Adrenal gland (tissue), 12 donors: ENCODE results near the gene MAN2B2. TPM values are rescaled to one million over a fixed set of nuclear protein-coding genes. Genes with fewer than 3 reads are reported as not detected.

Source experiments
- DNase-seq, 7 donors: peaks; one replicate each; pipeline ENCODE4 v3.0.0-alpha.2; 2019 to 2020
- H3K27ac ChIP-seq, 5 donors: fragments of 200-600 bp; sonication (generic) in 4 of 5; 1 replicate in 3 of 5; 2 replicates in 2 of 5; pipeline versions ENCODE4 v1.5.1 to v1.8.0; 2016 to 2020; ENCODE audit warnings: mild to moderate bottlenecking in 1 of 5
- H3K27me3 ChIP-seq: fragments of 200-600 bp; 2 replicates; pipeline ENCODE4 v1.8.0; 2021
- H3K36me3 ChIP-seq, 2 donors: fragments of 200-600 bp; replicated peaks in 1 of 2; 1 replicate in 1 of 2; 2 replicates in 1 of 2; pipeline versions ENCODE4 v1.5.1 to v1.8.0; 2018 to 2022
- H3K4me1 ChIP-seq, 2 donors: fragments of 200-600 bp; replicated peaks in 1 of 2; 1 replicate in 1 of 2; 2 replicates in 1 of 2; pipeline versions ENCODE4 v1.5.1 to v1.8.0; 2018 to 2021
- H3K4me3 ChIP-seq, 4 donors: fragments of 200-600 bp; sonication (generic) in 3 of 4; one replicate each; pipeline ENCODE4 v1.5.1; 2016 to 2018
- H3K9me3 ChIP-seq, 3 donors: fragments of 200-600 bp; sonication (generic) in 1 of 3; replicated peaks in 1 of 3; 1 replicate in 2 of 3; 2 replicates in 1 of 3; pipeline versions ENCODE4 v1.5.1 to v1.8.0; 2016 to 2021
- POLR2A ChIP-seq, 2 donors: fragments of 450-650 bp; IDR thresholded peaks; one replicate each; pipeline ENCODE4 v1.6.1; 2017; ENCODE audit warnings: antibody characterized with exemption in 2 of 2, mild to moderate bottlenecking in 2 of 2, moderate library complexity in 1 of 2
- WGBS, 4 donors: extraction: QIAGEN DNeasy Blood & Tissue Kit in 2 of 4; methylation state at CpG; one replicate each; pipeline versions ENCODE4 v1.1.5 to v1.1.7; 2013 to 2017; 5-methylcytosine and 5-hydroxymethylcytosine counted together
- intact Hi-C, 2 donors: fragments of 100-400 bp; cut with DNase I; formaldehyde crosslinking; loops; one replicate each; pipeline versions ENCODE4 v1.14.1 to v1.15.0; 2022 to 2023
- polyA plus RNA-seq, 3 donors: library from polyadenylated mRNA; stranded (reverse); fragments of 200-250 nt in 2 of 3; fragments of 350-450 nt in 1 of 3; fragmentation: Illumina TruSeq in 1 of 3; extraction: RNeasy Lipid Tissue Mini Kit (QIAGEN cat#74804) in 1 of 3; gene quantifications; one replicate each; pipeline ENCODE4 v1.2.3, GENCODE V29; 2013 to 2014
- total RNA-seq, 9 donors: library from RNA; depleted of rRNA in 4 of 9; stranded (reverse); fragments of >200 nt in 4 of 9; fragments of 120-200 nt in 1 of 9; fragmentation: NEBNext Ultra II Directional in 1 of 9; extraction: Animal tissue kit (Norgen Biotek cat#: 25700) in 1 of 9; gene quantifications; one replicate each; pipeline versions ENCODE4 v1.1.0 to v1.2.4, GENCODE V29; 2013 to 2023
- TF ChIP-seq, protein P1 (sequence below), 6 experiments: fragments of 450-650 bp in 4 of 6; fragments of 200-600 bp in 2 of 6; sonication (generic) in 1 of 6; IDR thresholded peaks; 1 replicate in 5 of 6; 2 replicates in 1 of 6; pipeline versions ENCODE4 v1.5.1 to v1.8.0; 2016 to 2021; ENCODE audit warnings: antibody characterized with exemption in 6 of 6, mild to moderate bottlenecking in 2 of 6, moderate library complexity in 1 of 6
- donor health status: healthy with polysubstance abuse.
- donor health status: Bipolar disorder and iron deficiency.
- donor health status: DM: yes; HTN: yes; CAD: no.
- donor health status: DM: no; HTN: no; CAD: no.
- donor health status: DM: no; HTN: no; CAD: no.
- donor health status: DM: yes; HTN: yes; CAD: no.

The MAN2B2 gene
- total and polyA plus RNA-seq, 12 donors, result 9.3 to 50.6 (median 27.7) TPM

GRCh38 chr4:6660430-6660829 lies 85.4 kb downstream of the MAN2B2 start:
- TF ChIP-seq, protein P1, sequence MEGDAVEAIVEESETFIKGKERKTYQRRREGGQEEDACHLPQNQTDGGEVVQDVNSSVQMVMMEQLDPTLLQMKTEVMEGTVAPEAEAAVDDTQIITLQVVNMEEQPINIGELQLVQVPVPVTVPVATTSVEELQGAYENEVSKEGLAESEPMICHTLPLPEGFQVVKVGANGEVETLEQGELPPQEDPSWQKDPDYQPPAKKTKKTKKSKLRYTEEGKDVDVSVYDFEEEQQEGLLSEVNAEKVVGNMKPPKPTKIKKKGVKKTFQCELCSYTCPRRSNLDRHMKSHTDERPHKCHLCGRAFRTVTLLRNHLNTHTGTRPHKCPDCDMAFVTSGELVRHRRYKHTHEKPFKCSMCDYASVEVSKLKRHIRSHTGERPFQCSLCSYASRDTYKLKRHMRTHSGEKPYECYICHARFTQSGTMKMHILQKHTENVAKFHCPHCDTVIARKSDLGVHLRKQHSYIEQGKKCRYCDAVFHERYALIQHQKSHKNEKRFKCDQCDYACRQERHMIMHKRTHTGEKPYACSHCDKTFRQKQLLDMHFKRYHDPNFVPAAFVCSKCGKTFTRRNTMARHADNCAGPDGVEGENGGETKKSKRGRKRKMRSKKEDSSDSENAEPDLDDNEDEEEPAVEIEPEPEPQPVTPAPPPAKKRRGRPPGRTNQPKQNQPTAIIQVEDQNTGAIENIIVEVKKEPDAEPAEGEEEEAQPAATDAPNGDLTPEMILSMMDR (IDR thresholded peaks at IDR 0.05), result no peak

DNA sequence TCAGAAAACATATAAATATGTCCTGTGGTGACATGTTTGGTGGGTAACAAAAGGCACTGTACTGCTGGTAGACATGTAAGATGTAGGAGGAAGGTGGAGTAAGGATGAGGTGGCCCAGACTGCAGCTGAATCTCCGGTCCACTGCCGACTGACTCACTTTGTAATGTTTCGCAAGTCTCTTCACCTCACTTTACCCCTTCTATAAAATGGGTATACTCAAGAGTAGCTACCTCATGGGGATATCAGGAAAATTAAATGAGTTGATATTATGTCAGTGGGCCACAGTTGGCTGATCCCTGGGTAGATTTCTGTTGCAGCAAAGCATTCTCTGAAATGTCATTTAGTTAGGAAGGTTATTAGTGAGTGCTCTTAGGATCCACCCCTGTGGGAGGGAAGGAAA lies 87.6 kb downstream of the MAN2B2 start:
- peaks cover 7 to 9% of the 10 kb centered on the region in 2 donors for H3K4me1 ChIP-seq
- WGBS, 4 donors, result 80 to 93% (median 82%) methylated on average over 3 of the region's 3 CpGs
- no peak for TF ChIP-seq POLR2A (IDR thresholded peaks at IDR 0.05)
- TF ChIP-seq, protein P1 (IDR thresholded peaks at IDR 0.05), result no peak

More at GRCh38 chr4:6660430-6660829, 85.4 kb downstream of the MAN2B2 start:
- Histone ChIP-seq H3K36me3 (no peaks in the 10 kb centered on the region), H3K27ac (no peak overlapping the region), H3K4me3 (no peak overlapping the region), H3K9me3 (no peaks in the 10 kb centered on the region), H3K4me1 (peaks cover 7 to 9% of the 10 kb centered on the region in 2 donors), H3K27me3 (no peaks in the 10 kb centered on the region)
- intact Hi-C loops, result no loop called here
- DNase-seq, result peak in 1 of 7 donors; percentile 4
- WGBS, 4 donors, result 92 to 99% (median 95%) methylated on average over 3 of the region's 3 CpGs

DNA sequence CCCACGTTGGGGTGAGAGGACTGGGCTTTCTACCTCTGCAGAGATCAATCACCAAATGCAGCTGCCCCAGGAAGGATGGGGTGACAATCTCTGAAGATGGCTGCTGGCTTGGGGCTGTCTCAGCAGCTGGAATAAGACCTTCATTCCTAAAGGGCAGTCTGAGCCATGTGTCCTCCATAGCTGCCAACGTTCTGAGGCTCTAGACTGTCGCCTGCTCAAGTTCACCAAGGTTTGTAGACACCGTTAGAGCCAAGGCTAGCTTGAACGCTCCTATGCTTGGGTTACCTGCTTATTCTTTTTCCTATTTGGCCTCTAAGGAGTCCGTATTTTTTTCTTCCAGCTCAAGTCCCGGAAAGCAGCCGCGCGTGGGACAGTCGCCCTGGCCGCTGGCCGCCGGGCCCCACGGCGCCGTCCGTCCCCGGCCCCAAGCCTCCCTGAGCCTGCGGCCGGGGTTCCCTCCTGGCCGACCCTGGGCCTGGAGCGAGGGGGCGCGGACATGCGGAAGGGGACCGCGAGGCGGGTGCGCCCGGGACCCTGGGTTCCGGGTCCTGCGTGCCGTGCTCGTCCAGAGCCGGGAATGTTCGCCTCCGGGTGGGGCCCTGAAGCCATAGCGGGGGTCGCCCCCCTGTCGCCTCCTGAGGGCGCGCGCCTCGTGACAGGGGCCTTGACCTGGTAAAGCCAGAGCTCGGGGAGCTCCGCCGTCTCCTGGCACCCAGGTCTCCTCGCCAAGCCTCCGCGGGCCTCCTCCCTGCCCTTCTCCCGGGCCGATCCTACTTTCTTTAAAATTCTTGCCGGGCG lies 88.8 kb downstream of the MAN2B2 start:
- intact Hi-C loops, result no loop called here
- TF ChIP-seq POLR2A (IDR thresholded peaks at IDR 0.05), result no peak
- TF ChIP-seq, protein P1 (IDR thresholded peaks at IDR 0.05), result no peak
- Histone ChIP-seq H3K27ac (peak overlapping the region in 1 of 5 donors; percentile 61), H3K27me3 (no peaks in the 10 kb centered on the region), H3K9me3 (no peaks in the 10 kb centered on the region), H3K4me1 (peaks cover 5 to 7% of the 10 kb centered on the region in 2 donors), H3K4me3 (peak overlapping the region in 1 of 4 donors; percentile 52), H3K36me3 (no peaks in the 10 kb centered on the region)
- WGBS, 4 donors, result 5 to 39% (median 17%) methylated on average over 21 to 55 of the region's 55 CpGs
- no peak for DNase-seq

More for the DNA sequence above, 87.6 kb downstream of the MAN2B2 start:
- Histone ChIP-seq H3K27ac (no peak overlapping the region), H3K9me3 (no peaks in the 10 kb centered on the region), H3K36me3 (no peaks in the 10 kb centered on the region), H3K4me3 (no peak overlapping the region), H3K27me3 (no peaks in the 10 kb centered on the region)
- intact Hi-C loops, result no loop called here
- DNase-seq, result no peak

GRCh38 chr4:6665320-6665654 lies 90.3 kb downstream of the MAN2B2 start:
- 90 to 98% (median 95%) methylated on average over 9 of the region's 9 CpGs for WGBS, 4 donors
- DNase-seq, result no peak
- TF ChIP-seq, protein P1 (IDR thresholded peaks at IDR 0.05), result no peak
- Histone ChIP-seq H3K4me3 (no peak overlapping the region), H3K36me3 (no peaks in the 10 kb centered on the region), H3K27me3 (no peaks in the 10 kb centered on the region), H3K9me3 (no peaks in the 10 kb centered on the region), H3K4me1 (peaks cover 0 to 7% of the 10 kb centered on the region in 2 donors), H3K27ac (no peak overlapping the region)
- intact Hi-C loops, result no loop called here
